Thymus (tissue), 11 donors: ENCODE results near the gene ADAMTS2. TPM values are rescaled to one million over a fixed set of nuclear protein-coding genes. Genes with fewer than 3 reads are reported as not detected.

Experiments
- DNase-seq, 9 donors: peaks; one replicate each; pipeline ENCODE4 v3.0.0-alpha.2; 2013; ENCODE audit warnings: low spot score in 9 of 9, low read depth in 6 of 9, missing footprints in 1 of 9
- H3K27ac ChIP-seq, 2 donors: one replicate each; pipeline ENCODE4 v1.5.1; 2013; ENCODE audit warnings: control low read depth in 1 of 2, low read depth in 1 of 2, low read length in 1 of 2, mild to moderate bottlenecking in 1 of 2, moderate library complexity in 1 of 2
- H3K27me3 ChIP-seq, 2 donors: one replicate each; pipeline ENCODE4 v1.5.1; 2013; ENCODE audit warnings: low read length in 1 of 2; ENCODE audit not compliant: control insufficient read depth in 2 of 2, insufficient read depth in 1 of 2
- H3K36me3 ChIP-seq, 2 donors: one replicate each; pipeline ENCODE4 v1.5.1; 2013; ENCODE audit warnings: low read length in 1 of 2, mild to moderate bottlenecking in 1 of 2, moderate library complexity in 1 of 2; ENCODE audit not compliant: control insufficient read depth in 2 of 2, insufficient read depth in 2 of 2
- H3K4me1 ChIP-seq, 2 donors: one replicate each; pipeline ENCODE4 v1.5.1; 2013; ENCODE audit warnings: low read length in 2 of 2; ENCODE audit not compliant: control insufficient read depth in 2 of 2, insufficient read depth in 2 of 2
- H3K4me3 ChIP-seq, 2 donors: one replicate each; pipeline ENCODE4 v1.5.1; 2013; ENCODE audit warnings: low read length in 2 of 2, control low read depth in 1 of 2, mild to moderate bottlenecking in 1 of 2
- H3K9me3 ChIP-seq, 2 donors: one replicate each; pipeline ENCODE4 v1.5.1; 2013; ENCODE audit warnings: low read length in 1 of 2, mild to moderate bottlenecking in 1 of 2; ENCODE audit not compliant: control insufficient read depth in 2 of 2, insufficient read depth in 1 of 2
- WGBS: extraction: QIAGEN DNeasy Blood & Tissue Kit; methylation state at CpG from one replicate; pipeline ENCODE4 v1.1.7; 2013; 5-methylcytosine and 5-hydroxymethylcytosine counted together
- polyA plus RNA-seq: library from polyadenylated mRNA; stranded (reverse); fragments of 200-250 nt; gene quantifications from one replicate; pipeline ENCODE4 v1.2.3, GENCODE V29; 2013
- total RNA-seq: library from RNA; stranded (reverse); fragments of 120-200 nt; gene quantifications from one replicate; pipeline ENCODE4 v1.2.4, GENCODE V29; 2013
- donor health status: healthy.

Gene ADAMTS2
- total and polyA plus RNA-seq, 2 donors, result 1.3 to 1.4 TPM

GRCh38 chr5:179186801-179187200, 158.5 kb downstream of the ADAMTS2 start:
- Histone ChIP-seq H3K27me3 (peaks cover 0 to 2% of the 10 kb centered on the region in 2 donors), H3K27ac (no peak overlapping the region), H3K4me3 (no peak overlapping the region), H3K4me1 (peaks cover 12 to 21% of the 10 kb centered on the region in 2 donors), H3K9me3 (peaks cover 0 to 3% of the 10 kb centered on the region in 2 donors), H3K36me3 (no peaks in the 10 kb centered on the region)
- 78% methylated on average over 12 of the region's 12 CpGs for WGBS
- DNase-seq, result no peak

- Histone ChIP-seq H3K4me3 (no peak overlapping the region), H3K27ac (no peak overlapping the region), H3K27me3 (peaks cover 0 to 2% of the 10 kb centered on the region in 2 donors), H3K9me3 (peaks cover 0 to 3% of the 10 kb centered on the region in 2 donors), H3K4me1 (peaks cover 13 to 28% of the 10 kb centered on the region in 2 donors), H3K36me3 (no peaks in the 10 kb centered on the region)
- 97% methylated on average over 8 of the region's 8 CpGs for WGBS
- no peak for DNase-seq
These were observed 159.3 kb downstream of the ADAMTS2 start for GRCh38 chr5:179185941-179186411.

DNA sequence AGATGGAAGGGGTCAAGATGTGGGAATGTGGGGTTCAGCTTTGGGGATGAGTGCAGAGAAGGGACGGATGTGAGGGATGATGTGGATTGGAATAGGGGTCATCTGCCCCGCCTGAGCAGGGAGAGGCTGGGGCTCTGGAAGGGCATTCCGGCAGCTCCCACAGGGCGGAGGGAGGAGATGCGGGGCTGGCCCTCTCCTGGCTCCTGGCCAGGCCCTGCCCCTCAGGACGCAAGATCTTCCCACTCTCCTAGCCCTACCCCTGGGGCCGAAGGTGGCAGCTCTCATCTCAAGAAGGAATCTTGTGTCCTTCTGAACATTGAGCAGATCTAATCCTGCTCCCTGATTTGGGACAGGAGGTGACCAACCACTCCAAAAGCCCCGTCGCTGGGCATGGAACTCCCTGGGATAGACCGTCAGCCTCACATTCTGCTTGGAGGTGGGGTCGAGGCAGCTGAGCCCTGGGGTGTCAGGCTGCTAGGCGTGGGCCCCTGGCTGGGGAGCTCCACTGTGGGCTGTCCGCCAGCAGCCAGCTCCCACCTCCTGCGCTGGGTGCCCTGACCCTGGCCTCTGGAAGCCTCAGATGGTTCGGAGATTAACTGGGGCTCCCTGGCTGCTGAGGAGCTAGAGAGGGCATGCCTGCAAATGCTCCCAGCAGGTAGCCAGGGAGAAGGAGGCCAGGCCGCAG, 159.9 kb downstream of the ADAMTS2 start:
- Histone ChIP-seq H3K4me3 (no peak overlapping the region), H3K36me3 (no peaks in the 10 kb centered on the region), H3K4me1 (peaks cover 13 to 28% of the 10 kb centered on the region in 2 donors), H3K9me3 (peaks cover 0 to 3% of the 10 kb centered on the region in 2 donors), H3K27me3 (peaks cover 0 to 2% of the 10 kb centered on the region in 2 donors), H3K27ac (no peak overlapping the region)
- 97% methylated on average over 16 of the region's 16 CpGs for WGBS
- no peak for DNase-seq

DNA sequence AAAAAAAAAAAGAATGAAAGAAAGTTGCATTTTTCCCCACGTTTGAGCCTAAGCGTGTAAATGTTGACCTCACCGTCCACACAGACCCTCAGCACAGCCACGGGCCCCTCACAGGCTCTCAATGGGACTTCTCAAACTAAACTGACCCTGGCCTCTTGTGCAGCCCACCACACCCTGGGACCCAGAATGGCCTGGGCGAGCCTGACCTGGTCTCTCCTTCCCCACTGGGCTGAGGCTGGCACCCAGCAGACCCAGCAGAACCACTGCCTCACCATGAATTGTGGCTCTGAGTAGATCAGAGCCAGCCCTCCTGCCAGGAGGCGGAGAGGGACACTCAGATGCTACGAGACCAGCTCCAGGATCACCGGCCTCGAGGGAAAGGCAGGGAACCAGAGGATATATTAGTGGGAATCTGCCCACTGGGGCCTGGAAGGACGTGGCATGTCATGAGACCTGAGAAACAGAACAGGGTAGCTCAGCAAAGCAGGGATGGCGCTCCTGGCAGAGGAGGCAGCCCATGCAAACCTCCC, 160.7 kb downstream of the ADAMTS2 start:
- H3K36me3 ChIP-seq, result no peaks in the 10 kb centered on the region
- H3K9me3 ChIP-seq, result peaks cover 0 to 3% of the 10 kb centered on the region in 2 donors
- H3K4me3 ChIP-seq, result no peak overlapping the region
- no peak overlapping the region for H3K27ac ChIP-seq
- no peak for DNase-seq
- WGBS, result 96% methylated on average over 11 of the region's 11 CpGs
- H3K27me3 ChIP-seq, result peaks cover 0 to 6% of the 10 kb centered on the region in 2 donors
- peaks cover 13 to 28% of the 10 kb centered on the region in 2 donors for H3K4me1 ChIP-seq

DNA sequence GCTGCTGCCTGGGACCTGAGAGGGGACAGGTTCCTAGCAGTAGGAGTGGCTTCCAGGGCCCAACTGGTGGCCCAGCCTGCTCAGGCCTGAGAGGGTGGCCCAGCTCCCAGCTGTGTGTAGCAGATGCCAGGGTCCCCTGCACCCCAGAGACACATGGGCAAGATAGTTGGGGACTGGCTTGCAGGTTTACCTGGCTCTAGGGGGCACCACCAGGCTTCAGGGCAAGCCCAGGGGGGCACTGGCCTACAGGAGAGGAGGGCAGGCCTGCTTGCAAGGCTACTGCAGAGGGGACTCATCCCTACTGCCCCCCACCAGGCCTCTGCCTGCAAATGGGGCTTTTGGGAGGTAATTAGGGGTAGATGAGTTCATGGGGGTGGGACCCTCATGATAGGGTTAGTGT, 161.8 kb downstream of the ADAMTS2 start:
- Histone ChIP-seq H3K4me1 (peaks cover 13 to 28% of the 10 kb centered on the region in 2 donors), H3K36me3 (no peaks in the 10 kb centered on the region), H3K4me3 (no peak overlapping the region), H3K27ac (no peak overlapping the region), H3K27me3 (peaks cover 0 to 6% of the 10 kb centered on the region in 2 donors), H3K9me3 (peaks cover 0 to 3% of the 10 kb centered on the region in 2 donors)
- no peak for DNase-seq

GRCh38 chr5:179182601-179183000, 162.7 kb downstream of the ADAMTS2 start:
- peaks cover 13 to 28% of the 10 kb centered on the region in 2 donors for H3K4me1 ChIP-seq
- no peak for DNase-seq
- no peaks in the 10 kb centered on the region for H3K36me3 ChIP-seq
- no peak overlapping the region for H3K27ac ChIP-seq
- H3K27me3 ChIP-seq, result peaks cover 0 to 9% of the 10 kb centered on the region in 2 donors
- WGBS, result 82% methylated on average over 13 of the region's 13 CpGs
- H3K9me3 ChIP-seq, result peaks cover 0 to 3% of the 10 kb centered on the region in 2 donors
- no peak overlapping the region for H3K4me3 ChIP-seq

- DNase-seq, result peak in 5 of 9 donors; percentile 7 to 54 (median 29)
- Histone ChIP-seq H3K27me3 (peaks cover 0 to 9% of the 10 kb centered on the region in 2 donors), H3K4me3 (no peak overlapping the region), H3K4me1 (peaks cover 13 to 28% of the 10 kb centered on the region in 2 donors), H3K36me3 (no peaks in the 10 kb centered on the region), H3K27ac (no peak overlapping the region), H3K9me3 (peaks cover 0 to 3% of the 10 kb centered on the region in 2 donors)
- 4% methylated on average over 9 of the region's 9 CpGs for WGBS
These were observed 163.3 kb downstream of the ADAMTS2 start for GRCh38 chr5:179181988-179182387.

- Histone ChIP-seq H3K9me3 (peaks cover 0 to 3% of the 10 kb centered on the region in 2 donors), H3K4me3 (no peak overlapping the region), H3K27ac (no peak overlapping the region), H3K36me3 (no peaks in the 10 kb centered on the region), H3K4me1 (peaks cover 13 to 24% of the 10 kb centered on the region in 2 donors), H3K27me3 (peaks cover 0 to 10% of the 10 kb centered on the region in 2 donors)
- DNase-seq, result no peak
- 94% methylated on average over 16 of the region's 16 CpGs for WGBS
These were observed 164.2 kb downstream of the ADAMTS2 start for GRCh38 chr5:179180921-179181645.
